Measurements from ENCODE around the gene RILPL1.
"Not testable (repeated sequence)": the region's sequence is repeated elsewhere in the genome, so short reads cannot be mapped to it uniquely, and the experiment has no call there.

The RILPL1 gene

GRCh38 chr12:123488539-123489230 is 44.8 kb downstream of the RILPL1 start:
- no peak for TF ChIP-seq CTCF (IDR thresholded peaks at IDR 0.05; ENCODE audit: control extremely low read depth, extremely low read depth, low read depth, missing control alignments)
- ChIA-PET CTCF (interaction anchor here (1.6 kb wide), 1 partner anchor 20 kb away, joined by 3 read pairs; no protein-coding TSS in a partner anchor), POLR2A (no interaction called here)
- DNase-seq (ENCODE audit: extremely low spot score): no peak

- TF ChIP-seq CTCF (IDR thresholded peaks at IDR 0.05; ENCODE audit: control extremely low read depth, extremely low read depth, low read depth, missing control alignments): no peak
- ChIA-PET POLR2A (interaction anchor here (0.9 kb wide), 1 partner anchor 11 kb away, joined by 3 read pairs; no protein-coding TSS in a partner anchor), CTCF (no interaction called here)
- DNase-seq (ENCODE audit: extremely low spot score): no peak
These were observed 46.1 kb downstream of the RILPL1 start for GRCh38 chr12:123487428-123487827.

GRCh38 chr12:123485756-123486155 is 47.8 kb downstream of the RILPL1 start:
- ChIA-PET POLR2A (no interaction called here), CTCF (interaction anchor here (1.2 kb wide), 1 partner anchor 23 kb away, joined by 4 read pairs; no protein-coding TSS in a partner anchor)
- no peak for DNase-seq (ENCODE audit: extremely low spot score)
- TF ChIP-seq CTCF (IDR thresholded peaks at IDR 0.05; ENCODE audit: control extremely low read depth, extremely low read depth, low read depth, missing control alignments): no peak

GRCh38 chr12:123483602-123484248 is 49.8 kb downstream of the RILPL1 start:
- no peak for DNase-seq (ENCODE audit: extremely low spot score)
- CTCF ChIA-PET: interaction anchor here (1.0 kb wide), 1 partner anchor 9 kb away, joined by 3 read pairs; no protein-coding TSS in a partner anchor
- no peak for TF ChIP-seq CTCF (IDR thresholded peaks at IDR 0.05; ENCODE audit: control extremely low read depth, extremely low read depth, low read depth, missing control alignments)
- POLR2A ChIA-PET: interaction anchor here (1.4 kb wide), 1 partner anchor 251 kb away, joined by 3 read pairs; the partner anchor contains the start of genes MPHOSPH9 and MTRFR

GRCh38 chr12:123482876-123483275 is 50.6 kb downstream of the RILPL1 start:
- ChIA-PET CTCF (interaction anchor here (0.7 to 1.1 kb wide), 4 partner anchors 8 to 245 kb away, joined by 3 to 4 read pairs (median 3); no protein-coding TSS in a partner anchor), POLR2A (interaction anchor here (1.4 kb wide), 1 partner anchor 250 kb away, joined by 3 read pairs; the partner anchor contains the start of genes MPHOSPH9 and MTRFR)
- TF ChIP-seq CTCF (IDR thresholded peaks at IDR 0.05; ENCODE audit: control extremely low read depth, extremely low read depth, low read depth, missing control alignments): no peak
- no peak for DNase-seq (ENCODE audit: extremely low spot score)

GRCh38 chr12:123481251-123481650 is 52.3 kb downstream of the RILPL1 start:
- CTCF ChIA-PET; DNase-seq (ENCODE audit: extremely low spot score): not testable (repeated sequence)
- POLR2A ChIA-PET: interaction anchor here (0.7 kb wide), 1 partner anchor 168 kb away, joined by 5 read pairs; no protein-coding TSS in a partner anchor

All from GM10248 (cell line).